DOHH2 (cell line): ENCODE data around the gene ING4.
A peak's percentile ranks its signal among the peaks of the same experiment; 100 is the strongest.

ENCODE experiments used
- CTCF ChIP-seq: fragments of 200-600 bp; sonication (generic); IDR thresholded peaks from one replicate; pipeline ENCODE4 v1.5.1; 2014; ENCODE audit warnings: antibody characterized with exemption, mild to moderate bottlenecking, low read depth, low read length; ENCODE audit not compliant: poor library complexity, severe bottlenecking
- EZH2phosphoT487 ChIP-seq: fragments of 200-600 bp; sonication (generic); IDR thresholded peaks from 2 replicates; pipeline ENCODE4 v1.6.1; 2017; ENCODE audit warnings: borderline replicate concordance, mild to moderate bottlenecking, antibody characterized with exemption, low read length, moderate library complexity, mixed read lengths

- TF ChIP-seq CTCF = peak; percentile 84
- TF ChIP-seq EZH2phosphoT487 = no peak
These were observed 21.7 kb upstream of the ING4 start for GRCh38 chr12:6684609-6685008.
